Bronchial epithelial cell (primary cell): ENCODE results near the gene FAAH2. TPM values are rescaled to one million over a fixed set of nuclear protein-coding genes. Genes with fewer than 3 reads are reported as not detected.

Source experiments
- DNase-seq: peaks from one replicate; pipeline ENCODE4 v3.0.0-alpha.2; 2010; ENCODE audit warnings: low read depth
- FAIRE-seq: peaks from 2 replicates; lab custom pipeline; 2011; peaks lifted over from hg19 to GRCh38; lab: Jason Lieb, UNC
- H3K27me3 ChIP-seq: 2 replicates; pipeline ENCODE4 v1.5.1; 2011; ENCODE audit warnings: low read length; ENCODE audit not compliant: control insufficient read depth, insufficient read depth
- H3K36me3 ChIP-seq: 2 replicates; pipeline ENCODE4 v1.5.1; 2011; ENCODE audit warnings: low read length; ENCODE audit not compliant: control insufficient read depth, insufficient read depth
- H3K4me3 ChIP-seq: 2 replicates; pipeline ENCODE4 v1.5.1; 2011; ENCODE audit warnings: mild to moderate bottlenecking, low read depth, low read length, control low read depth
- CTCF ChIP-seq: IDR thresholded peaks from 2 replicates; pipeline ENCODE4 v1.5.1; 2011; ENCODE audit warnings: mild to moderate bottlenecking, moderate library complexity, low read length, control low read depth, inconsistent platforms; ENCODE audit not compliant: insufficient read depth, severe bottlenecking
- total RNA-seq: library from RNA; depleted of rRNA; stranded (reverse); fragments of >200 nt; gene quantifications from 2 replicates; pipeline ENCODE4 v1.2.1, GENCODE V29; 2014

Gene FAAH2
- total RNA-seq, 1 donor from 2014 or later = 4.7 TPM

- no peak for TF ChIP-seq CTCF
- no peak for FAIRE-seq
Observed at GRCh38 chrX:57364145-57364544, 77.6 kb downstream of the FAAH2 start.

GRCh38 chrX:57366430-57366829, 79.9 kb downstream of the FAAH2 start:
- no peak for FAIRE-seq
- H3K4me3 ChIP-seq = no peak overlapping the region
- H3K36me3 ChIP-seq = no peaks in the 10 kb centered on the region
- H3K27me3 ChIP-seq = no peaks in the 10 kb centered on the region
- no peak for TF ChIP-seq CTCF
- DNase-seq = no peak

More at GRCh38 chrX:57364145-57364544, 77.6 kb downstream of the FAAH2 start:
- H3K36me3 ChIP-seq = no peaks in the 10 kb centered on the region
- no peak for DNase-seq
- no peak overlapping the region for H3K4me3 ChIP-seq
- H3K27me3 ChIP-seq = no peaks in the 10 kb centered on the region

GRCh38 chrX:57367649-57368048, 81.1 kb downstream of the FAAH2 start:
- TF ChIP-seq CTCF = no peak
- FAIRE-seq = no peak

GRCh38 chrX:57368158-57368557, 81.7 kb downstream of the FAAH2 start:
- peak; percentile 85 for FAIRE-seq
- no peak for TF ChIP-seq CTCF

More at GRCh38 chrX:57367649-57368048, 81.1 kb downstream of the FAAH2 start:
- H3K36me3 ChIP-seq = no peaks in the 10 kb centered on the region
- H3K4me3 ChIP-seq = no peak overlapping the region
- DNase-seq = no peak
- no peaks in the 10 kb centered on the region for H3K27me3 ChIP-seq

GRCh38 chrX:57379296-57379695, 92.8 kb downstream of the FAAH2 start:
- FAIRE-seq (no peak), DNase-seq (no peak)
- Histone ChIP-seq H3K4me3 (no peak overlapping the region), H3K36me3 (no peaks in the 10 kb centered on the region), H3K27me3 (no peaks in the 10 kb centered on the region)
- no peak for TF ChIP-seq CTCF

More at GRCh38 chrX:57368158-57368557, 81.7 kb downstream of the FAAH2 start:
- DNase-seq = no peak
- no peak overlapping the region for H3K4me3 ChIP-seq
- H3K36me3 ChIP-seq = no peaks in the 10 kb centered on the region
- no peaks in the 10 kb centered on the region for H3K27me3 ChIP-seq
